HG03196 (cell line): ENCODE measurements around the gene PTPRF.
A peak's percentile ranks its signal among the peaks of the same experiment; 100 is the strongest.
"Not testable (repeated sequence)": the region's sequence is repeated elsewhere in the genome, so short reads cannot be mapped to it uniquely, and the experiment has no call there.

ENCODE experiments used
- ATAC-seq: cut with Tn5 transposase; IDR thresholded peaks from one replicate; pipeline ENCODE4 v1.9.1; 2021; ENCODE audit not compliant: unreplicated experiment

PTPRF gene

DNA sequence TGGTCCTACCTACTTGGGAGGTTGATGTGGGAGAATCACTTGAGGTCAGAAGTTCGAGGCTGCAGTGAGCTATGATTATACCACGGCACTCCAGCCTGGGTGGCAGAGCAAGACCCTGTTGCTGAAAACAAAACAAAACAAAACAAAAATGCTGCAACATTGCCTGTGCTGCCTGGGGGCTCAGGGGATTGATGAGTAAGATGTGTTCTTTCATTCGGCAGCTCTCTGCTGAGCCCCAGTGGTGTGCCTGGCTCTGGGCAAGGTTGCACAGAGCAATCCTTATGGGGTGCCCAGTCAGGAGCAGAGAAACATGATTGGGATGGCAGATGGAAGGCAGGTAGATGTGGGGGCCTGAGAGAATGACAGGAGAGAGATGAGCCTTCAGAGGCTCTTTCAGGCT, 90.7 kb downstream of the PTPRF start:
- ATAC-seq = no peak

DNA sequence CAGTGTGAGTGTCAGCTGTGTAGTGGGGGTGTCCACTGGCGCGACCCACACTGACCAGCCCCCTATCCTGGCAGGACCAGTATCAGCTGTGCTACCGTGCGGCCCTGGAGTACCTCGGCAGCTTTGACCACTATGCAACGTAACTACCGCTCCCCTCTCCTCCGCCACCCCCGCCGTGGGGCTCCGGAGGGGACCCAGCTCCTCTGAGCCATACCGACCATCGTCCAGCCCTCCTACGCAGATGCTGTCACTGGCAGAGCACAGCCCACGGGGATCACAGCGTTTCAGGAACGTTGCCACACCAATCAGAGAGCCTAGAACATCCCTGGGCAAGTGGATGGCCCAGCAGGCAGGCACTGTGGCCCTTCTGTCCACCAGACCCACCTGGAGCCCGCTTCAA, 91.2 kb downstream of the PTPRF start:
- no peak for ATAC-seq

DNA sequence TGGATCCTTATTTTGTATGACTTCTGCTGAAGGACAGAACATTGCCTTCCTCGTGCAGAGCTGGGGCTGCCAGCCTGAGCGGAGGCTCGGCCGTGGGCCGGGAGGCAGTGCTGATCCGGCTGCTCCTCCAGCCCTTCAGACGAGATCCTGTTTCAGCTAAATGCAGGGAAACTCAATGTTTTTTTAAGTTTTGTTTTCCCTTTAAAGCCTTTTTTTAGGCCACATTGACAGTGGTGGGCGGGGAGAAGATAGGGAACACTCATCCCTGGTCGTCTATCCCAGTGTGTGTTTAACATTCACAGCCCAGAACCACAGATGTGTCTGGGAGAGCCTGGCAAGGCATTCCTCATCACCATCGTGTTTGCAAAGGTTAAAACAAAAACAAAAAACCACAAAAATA, 91.8 kb downstream of the PTPRF start:
- no peak for ATAC-seq

DNA sequence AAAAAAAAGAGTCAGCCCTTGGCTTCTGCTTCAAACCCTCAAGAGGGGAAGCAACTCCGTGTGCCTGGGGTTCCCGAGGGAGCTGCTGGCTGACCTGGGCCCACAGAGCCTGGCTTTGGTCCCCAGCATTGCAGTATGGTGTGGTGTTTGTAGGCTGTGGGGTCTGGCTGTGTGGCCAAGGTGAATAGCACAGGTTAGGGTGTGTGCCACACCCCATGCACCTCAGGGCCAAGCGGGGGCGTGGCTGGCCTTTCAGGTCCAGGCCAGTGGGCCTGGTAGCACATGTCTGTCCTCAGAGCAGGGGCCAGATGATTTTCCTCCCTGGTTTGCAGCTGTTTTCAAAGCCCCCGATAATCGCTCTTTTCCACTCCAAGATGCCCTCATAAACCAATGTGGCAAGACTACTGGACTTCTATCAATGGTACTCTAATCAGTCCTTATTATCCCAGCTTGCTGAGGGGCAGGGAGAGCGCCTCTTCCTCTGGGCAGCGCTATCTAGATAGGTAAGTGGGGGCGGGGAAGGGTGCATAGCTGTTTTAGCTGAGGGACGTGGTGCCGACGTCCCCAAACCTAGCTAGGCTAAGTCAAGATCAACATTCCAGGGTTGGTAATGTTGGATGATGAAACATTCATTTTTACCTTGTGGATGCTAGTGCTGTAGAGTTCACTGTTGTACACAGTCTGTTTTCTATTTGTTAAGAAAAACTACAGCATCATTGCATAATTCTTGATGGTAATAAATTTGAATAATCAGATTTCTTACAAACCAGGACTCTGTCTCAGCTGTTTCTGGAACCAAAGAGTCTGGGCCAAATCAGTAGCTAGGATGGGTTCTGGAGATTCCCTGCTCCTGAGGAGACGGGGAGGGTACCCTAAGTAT, 92.5 kb downstream of the PTPRF start:
- no peak for ATAC-seq

DNA sequence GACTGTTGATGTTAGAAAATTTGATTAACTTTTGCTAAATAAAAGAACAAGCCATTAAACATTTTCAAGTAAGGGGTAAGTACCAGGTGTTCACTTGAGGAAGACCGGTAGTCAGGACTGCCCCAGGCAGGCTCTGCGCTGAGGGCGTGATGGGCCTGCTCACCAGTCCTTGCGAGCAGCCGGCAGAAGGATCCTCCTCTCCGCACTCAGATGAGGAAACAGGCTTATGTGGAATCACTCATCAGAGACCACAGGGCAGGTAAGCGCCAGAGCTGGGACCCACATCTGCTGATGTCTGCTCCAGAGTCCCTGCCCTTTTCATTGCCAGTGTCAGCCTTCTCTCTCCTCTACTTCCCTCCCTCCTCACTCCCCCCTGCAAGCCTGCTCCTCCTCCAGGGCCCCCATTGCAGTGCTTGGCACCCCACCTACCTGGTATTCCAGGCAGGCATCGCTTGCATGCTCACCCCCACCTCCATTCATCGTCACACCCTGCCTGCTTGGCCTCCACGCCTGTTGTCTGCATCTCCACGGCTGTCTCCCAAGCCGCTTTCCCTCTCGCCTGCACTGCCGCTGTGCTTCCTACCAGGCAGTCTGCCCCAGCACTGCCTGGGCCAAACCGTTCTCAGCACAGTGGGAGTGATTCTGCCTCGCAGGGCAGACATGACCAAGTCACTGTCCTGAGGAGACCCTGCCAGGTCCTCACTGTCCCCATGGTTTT, 94.5 kb downstream of the PTPRF start:
- no peak for ATAC-seq

DNA sequence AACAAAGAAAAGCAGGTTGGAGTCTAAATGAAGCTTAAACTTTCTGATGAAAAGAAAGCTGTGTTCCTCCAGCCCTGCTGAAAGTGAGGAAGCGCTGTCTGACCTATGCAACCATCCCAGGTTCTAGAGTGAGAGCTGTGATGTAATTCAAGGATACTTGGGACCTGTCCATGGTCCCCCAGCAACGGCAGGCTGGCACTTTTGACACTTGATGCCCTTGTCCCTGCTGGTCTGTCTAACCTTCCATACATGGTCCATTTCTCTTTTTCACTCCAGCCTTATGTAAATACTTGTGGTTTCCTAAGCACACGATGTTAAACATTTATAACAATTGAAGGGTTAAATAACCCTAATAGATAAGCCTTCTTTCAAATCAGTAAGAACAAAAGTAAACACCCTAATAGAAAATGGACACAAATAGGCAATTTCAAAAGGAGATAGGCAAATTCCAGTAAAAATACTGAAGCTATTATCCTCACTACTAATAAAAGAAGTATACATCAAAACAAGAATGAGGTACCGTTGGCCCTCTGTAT, 101.5 kb downstream of the PTPRF start:
- no peak for ATAC-seq

DNA sequence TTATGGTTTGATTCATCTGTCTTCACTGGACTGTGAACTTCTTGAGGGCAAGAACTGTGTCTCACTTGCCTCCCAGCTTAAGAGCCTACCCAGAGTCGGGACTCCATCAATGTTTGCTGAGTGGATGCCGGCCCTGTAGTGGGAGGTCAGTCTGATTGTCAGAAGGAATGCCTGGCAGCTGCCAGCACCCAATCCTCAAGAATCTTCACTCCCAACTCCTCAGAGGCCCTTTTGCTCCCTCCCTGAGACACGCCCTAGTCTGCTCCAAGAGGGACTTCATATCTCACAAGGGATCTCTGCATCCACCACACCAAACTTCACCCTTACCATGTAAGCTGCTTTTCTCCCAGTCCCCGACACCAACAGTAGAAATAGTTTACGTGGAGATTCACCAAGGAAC, 104.0 kb downstream of the PTPRF start:
- ATAC-seq = no peak

DNA sequence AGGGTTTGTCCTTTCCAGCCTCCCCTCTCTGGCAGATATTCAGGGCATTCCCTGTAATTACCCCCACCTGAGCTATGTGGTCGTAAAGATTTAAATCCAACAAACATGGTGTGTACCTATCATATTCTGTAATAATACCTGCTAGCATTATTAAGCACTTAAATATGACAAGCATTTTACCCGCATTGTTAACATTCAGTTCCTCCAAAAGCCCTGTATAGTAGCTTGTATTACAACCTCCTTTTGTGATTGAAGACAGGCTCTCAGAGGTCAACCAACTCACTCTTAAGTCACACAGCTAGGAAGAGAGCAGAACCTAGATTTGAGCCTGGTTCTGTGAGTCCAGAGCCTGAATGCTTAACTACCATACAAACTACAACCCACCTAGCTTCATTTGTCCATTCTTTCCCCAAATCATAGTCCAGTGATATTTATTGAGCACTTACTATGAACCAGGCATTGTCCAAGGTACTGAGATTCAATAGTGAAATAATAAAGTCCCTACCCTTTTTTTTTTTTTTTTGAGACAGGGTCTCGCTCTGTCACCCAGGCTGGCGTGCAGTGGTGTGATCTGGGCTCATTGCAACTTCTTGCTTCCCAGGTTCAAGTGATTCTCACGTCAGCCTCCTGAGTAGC, 105.4 kb downstream of the PTPRF start:
- ATAC-seq = no peak

DNA sequence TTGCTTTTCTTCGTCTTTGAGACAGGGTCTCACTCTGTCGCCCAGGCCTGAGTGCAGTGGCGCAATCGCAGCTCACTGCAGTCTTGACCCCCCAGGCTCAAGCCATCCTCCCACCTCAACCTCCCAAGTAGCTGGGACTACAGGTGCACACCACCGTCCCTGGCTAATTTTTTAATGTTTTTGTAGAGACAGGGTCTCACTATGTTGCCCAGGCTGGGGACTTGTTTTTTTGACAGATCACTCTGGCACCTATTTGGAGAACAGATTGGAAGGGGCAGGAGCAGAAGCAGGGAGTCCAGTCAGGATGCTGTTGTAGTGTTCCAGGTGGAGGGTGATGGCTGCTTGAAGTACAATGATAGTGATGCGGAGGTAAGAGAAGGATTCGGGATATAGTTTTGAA, 106.6 kb downstream of the PTPRF start:
- ATAC-seq = no peak

DNA sequence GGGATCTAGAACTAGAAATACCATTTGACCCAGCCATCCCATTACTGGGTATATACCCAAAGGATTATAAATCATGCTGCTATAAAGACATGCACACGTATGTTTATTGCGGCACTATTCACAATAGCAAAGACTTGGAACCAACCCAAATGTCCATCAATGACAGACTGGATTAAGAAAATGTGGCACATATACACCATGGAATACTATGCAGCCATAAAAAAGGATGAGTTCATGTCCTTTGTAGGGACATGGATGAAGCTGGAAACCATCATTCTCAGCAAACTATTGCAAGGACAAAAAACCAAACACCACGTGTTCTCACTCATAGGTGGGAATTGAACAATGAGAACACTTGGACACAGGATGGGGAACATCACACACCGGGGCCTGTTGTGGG, 107.7 kb downstream of the PTPRF start:
- not testable (repeated sequence) for ATAC-seq

DNA sequence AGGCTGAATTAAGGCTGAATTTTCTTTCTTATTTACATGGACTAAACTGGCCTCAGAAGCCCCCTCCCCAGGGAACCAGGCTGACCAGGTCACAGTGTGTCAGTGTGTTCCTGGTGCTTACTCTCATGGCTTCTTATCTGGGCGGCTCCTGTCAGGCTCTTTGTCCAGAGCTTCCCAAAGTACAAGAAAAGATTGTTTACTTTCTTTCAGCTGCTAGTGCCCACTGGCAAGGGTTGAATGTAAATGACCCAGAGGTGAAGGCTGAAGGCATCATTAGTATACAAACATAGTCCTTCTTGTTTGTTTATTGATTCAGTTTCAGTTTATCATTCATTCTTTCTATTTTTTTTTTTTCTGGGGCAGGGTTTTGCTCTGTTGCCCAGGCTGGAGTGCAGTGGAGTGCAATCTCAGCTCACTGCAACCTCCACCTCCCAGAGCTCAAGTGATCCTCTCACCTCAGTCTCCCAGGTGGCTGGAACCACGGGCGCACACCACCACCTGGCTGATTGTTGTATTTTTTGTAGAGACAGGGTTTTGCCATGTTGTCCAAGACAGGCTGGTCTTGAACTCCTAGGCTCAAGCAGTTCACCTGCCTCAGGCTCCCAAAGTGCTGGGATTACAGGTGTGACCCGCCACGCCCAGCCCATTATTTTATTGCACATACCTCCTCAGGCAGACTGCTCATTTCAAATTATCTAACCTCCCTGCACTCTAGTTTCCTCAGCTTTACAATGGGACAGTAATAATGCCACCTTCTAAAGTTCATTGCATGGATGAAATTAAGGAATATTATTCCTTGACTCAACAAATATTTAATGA, 109.5 kb downstream of the PTPRF start:
- no peak for ATAC-seq

DNA sequence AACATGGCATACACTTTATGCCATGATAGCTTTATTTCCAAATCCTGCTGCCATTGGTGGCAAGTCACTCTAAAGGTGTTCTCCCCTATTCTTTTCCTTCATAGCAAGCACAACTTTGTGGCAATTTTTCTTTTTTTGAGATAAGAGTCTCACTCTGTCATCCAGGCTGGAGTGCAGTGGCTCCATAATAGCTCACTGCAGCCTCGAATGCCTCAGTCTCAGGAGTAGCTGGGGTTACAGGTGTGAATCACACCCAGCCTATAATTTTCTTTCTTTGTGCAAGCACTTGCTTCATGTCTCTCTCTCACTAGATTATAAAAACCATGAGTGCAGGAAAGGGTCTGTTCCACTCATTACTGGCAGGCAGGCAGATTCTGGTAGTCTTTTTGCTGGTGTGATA, 113.9 kb downstream of the PTPRF start:
- no peak for ATAC-seq

DNA sequence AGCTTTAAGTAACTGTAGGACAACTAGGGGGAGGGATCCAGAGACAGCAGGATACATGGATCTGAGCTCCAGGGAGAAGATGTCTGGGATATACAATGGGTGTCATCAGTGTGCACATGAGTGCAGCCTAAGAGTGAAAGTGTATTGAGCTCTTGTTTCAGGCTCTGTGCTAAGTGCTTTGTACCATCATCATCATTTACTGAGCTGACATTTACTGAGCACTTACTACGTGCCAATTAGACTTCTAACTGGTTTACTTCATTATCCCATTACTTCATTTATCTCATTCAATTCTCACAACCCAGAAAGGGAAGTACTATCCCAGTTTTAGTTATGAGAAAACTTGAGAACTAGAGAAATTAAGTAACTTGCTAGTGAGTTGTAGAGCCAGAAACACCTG, 114.8 kb downstream of the PTPRF start:
- no peak for ATAC-seq

DNA sequence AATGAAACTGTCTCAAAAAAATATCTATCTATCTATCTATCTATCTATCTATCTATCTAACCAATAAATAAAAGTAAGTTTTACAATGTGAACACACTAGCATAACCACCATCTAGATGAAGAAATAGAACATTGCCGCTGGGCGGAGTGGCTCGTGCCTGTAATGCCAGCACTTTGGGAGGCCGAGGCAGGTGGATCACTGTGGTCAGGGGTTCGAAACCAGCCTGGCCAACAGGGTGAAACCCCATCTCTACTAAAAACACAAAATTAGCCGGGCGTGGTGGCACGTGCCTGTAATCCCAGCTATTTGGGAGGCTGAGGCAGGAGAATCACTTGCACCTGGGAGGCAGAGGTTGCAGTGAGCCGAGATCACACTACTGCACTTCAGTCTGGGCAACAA, 116.6 kb downstream of the PTPRF start:
- not testable (repeated sequence) for ATAC-seq

DNA sequence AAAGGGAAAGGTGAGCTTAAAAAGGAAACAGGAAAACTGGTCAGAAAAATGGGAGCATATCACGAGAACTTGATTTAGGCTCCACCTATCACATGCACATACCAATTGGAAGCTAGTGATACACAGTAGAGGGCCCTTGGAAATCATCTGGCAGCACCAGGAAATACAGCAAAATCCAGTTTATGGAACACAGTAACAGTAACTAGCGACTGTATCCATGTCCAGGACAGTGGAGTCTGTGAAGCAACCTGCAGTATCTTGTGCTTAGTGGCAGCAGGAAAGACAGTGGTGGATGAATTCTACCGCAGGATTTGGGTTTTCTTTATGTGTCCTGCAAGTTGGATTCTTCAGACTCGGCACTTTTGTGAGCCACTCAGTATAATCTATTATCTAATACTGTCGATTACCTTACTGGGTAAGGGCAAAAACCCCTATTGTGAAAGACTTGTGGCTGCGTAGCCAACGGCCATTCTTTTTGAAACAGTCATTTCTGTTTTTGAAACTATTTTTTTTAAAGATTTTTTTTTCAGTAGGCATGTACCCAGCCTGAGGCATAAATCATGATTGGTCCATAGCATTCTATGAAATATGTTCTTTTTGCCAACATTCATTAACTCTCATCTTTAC, 117.7 kb downstream of the PTPRF start:
- no peak for ATAC-seq

DNA sequence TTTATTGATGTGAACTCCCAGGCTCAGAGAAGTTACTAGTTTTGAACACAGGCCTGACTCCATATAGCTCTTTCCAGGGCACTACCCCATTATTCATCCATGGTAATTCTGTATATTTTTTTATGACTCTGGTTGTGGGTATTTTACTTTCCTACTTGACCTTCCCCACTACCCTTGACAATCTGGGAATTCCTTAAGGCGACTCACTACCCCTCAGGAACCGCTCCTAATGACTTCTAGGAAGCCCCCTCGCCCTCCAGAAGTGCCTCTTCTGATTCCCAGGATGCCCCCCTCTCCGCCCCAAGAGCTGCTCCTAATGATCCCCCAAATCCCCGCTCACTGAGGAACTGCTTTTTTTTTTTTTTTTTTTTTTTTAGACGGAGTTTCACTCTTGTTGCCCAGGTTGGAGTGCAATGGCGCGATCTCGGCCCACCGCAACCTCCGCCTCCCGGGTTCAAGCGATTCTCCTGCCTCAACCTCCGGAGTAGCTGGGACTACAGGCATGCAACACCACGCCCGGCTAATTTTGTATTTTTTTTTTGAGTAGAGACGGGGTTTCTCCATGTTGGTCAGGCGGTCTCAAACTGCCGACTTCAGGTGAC, 118.3 kb downstream of the PTPRF start:
- no peak for ATAC-seq

DNA sequence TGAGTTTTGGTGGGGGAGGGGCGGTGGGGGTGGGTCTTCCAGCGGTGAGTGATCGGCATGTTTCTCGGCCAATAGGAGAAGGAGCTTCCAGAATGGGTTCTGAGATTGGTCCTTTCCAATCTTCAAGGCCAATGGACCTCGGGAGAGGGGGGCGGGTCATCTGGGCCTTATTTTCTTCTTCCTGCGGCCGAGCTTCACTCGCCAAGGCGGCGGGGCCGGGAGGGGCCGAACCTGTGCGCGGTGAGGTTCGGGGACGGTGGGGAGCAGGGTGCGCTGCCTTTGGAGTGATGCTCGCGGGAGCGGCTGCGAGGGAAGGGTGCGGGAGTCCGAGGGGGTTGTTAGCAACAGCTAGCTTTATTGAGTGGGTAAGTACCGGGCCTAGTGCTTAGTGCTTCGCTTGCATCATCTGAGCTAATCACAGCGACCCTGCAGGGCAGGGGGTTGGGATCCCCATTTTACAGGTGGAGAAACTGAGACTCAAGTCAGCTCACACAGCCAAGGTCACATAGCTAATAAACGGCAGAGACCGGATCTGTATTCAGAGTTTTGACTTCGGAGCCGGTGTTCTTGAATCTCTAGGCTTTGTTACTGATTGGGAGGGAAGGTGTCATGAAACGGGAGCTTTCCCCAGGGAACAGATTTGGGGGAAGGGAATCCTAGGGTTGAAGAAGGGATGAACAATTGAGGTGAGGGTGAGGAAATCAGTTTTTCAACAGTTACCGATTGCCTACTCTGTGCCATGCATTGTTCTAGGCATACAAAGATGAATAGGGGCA, 119.8 kb downstream of the PTPRF start:
- peak; percentile 65 for ATAC-seq

DNA sequence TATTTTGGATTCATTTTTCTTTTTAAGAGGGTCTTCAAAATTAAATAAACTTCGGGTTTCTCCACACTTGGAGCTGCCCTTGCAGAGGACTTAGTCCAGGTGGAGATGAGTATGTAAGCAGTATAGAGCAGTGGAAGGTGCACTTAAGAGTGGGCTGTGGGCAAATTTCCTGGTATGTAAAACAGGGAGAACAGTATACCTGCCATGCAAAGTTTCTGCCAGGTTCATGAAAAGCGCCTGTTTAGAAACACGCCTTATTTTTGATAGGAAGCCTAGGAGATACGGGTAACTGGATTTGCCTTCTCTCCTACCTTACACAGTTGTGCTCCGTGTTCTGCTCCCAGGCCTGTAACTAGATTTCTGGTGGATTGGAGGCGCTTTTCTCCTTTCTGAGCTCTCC, 120.5 kb downstream of the PTPRF start:
- no peak for ATAC-seq

DNA sequence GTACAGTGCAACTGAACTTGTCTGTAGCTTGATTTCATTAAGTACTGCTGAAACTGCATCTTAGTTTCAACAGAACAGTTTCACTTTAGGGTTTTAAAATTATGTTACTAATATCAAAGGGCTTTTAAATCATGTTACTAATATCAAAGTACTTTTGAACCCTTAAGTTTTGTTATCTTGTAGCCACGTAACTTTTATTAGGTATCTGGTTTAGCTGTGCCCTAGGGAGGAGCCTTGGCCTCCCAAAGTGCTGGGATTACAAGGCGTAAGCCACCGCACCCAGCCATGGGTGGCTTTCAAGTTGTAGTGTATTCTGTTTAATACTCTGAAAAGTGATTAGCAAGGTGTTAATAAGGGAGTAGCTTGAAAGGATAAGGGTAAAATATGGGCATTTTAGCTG, 121.2 kb downstream of the PTPRF start:
- ATAC-seq = no peak
